Suprapubic skin (tissue), 3 donors: ENCODE data around the gene BRPF3.

Source experiments
- POLR2A ChIP-seq, 2 donors: fragments of 450-650 bp; IDR thresholded peaks; one replicate each; pipeline ENCODE4 v1.6.1; 2017; ENCODE audit warnings: antibody characterized with exemption in 2 of 2, mild to moderate bottlenecking in 2 of 2, moderate library complexity in 2 of 2
- TF ChIP-seq, protein P1 (sequence below), 2 donors: fragments of 200-600 bp in 1 of 2; fragments of 450-650 bp in 1 of 2; sonication (generic) in 1 of 2; IDR thresholded peaks; one replicate each; pipeline ENCODE4 v1.5.1; 2016 to 2019; ENCODE audit warnings: antibody characterized with exemption in 2 of 2, mild to moderate bottlenecking in 1 of 2, moderate library complexity in 1 of 2

- TF ChIP-seq POLR2A (IDR thresholded peaks at IDR 0.05) = no peak
- TF ChIP-seq, protein P1, sequence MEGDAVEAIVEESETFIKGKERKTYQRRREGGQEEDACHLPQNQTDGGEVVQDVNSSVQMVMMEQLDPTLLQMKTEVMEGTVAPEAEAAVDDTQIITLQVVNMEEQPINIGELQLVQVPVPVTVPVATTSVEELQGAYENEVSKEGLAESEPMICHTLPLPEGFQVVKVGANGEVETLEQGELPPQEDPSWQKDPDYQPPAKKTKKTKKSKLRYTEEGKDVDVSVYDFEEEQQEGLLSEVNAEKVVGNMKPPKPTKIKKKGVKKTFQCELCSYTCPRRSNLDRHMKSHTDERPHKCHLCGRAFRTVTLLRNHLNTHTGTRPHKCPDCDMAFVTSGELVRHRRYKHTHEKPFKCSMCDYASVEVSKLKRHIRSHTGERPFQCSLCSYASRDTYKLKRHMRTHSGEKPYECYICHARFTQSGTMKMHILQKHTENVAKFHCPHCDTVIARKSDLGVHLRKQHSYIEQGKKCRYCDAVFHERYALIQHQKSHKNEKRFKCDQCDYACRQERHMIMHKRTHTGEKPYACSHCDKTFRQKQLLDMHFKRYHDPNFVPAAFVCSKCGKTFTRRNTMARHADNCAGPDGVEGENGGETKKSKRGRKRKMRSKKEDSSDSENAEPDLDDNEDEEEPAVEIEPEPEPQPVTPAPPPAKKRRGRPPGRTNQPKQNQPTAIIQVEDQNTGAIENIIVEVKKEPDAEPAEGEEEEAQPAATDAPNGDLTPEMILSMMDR (IDR thresholded peaks at IDR 0.05) = no peak
Observed at GRCh38 chr6:36187446-36187845, 9.1 kb upstream of the BRPF3 start.
